GM12872 (cell line): ENCODE data around the gene GAPT.

ENCODE experiments used
- TF ChIP-seq, protein P1 (sequence below): IDR thresholded peaks from 3 replicates; pipeline ENCODE4 v1.5.1; 2011; ENCODE audit warnings: low read depth, mild to moderate bottlenecking, low read length, moderate library complexity; ENCODE audit not compliant: insufficient read depth

Gene GAPT

DNA sequence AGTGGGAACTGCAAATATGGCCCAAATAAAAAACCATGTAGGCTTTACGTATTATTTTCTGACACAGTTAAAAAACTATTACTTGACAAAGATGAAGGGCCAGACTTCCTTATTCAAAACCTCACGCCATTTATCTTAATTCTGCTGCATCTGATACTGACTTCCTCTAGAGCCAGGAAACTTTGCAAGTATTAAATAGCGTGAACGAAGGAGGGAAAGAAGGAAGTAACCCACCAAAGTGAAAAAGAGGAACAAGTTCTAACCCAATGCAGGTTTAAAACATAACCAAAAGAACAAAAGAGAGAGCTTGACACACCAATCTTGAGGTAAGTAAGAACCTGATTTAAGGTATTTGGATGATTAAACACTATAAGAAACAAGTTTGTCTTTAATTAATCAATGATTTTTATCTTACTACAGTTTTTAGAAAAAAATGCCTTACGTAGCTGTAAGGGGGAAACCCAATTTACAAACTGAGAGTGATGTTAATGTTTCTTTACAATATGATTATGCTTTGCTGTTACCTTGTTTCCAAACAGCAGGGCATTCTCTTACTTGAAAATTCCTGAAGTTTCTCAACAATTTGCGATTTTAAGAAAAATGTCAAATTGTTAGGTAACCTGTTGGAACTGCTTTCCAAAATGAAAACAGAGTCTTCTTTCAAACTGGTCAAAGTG is at the start of gene GAPT:
Gene GAPT, plus strand, starts transcription at position 220 of the 677 bp plus-strand sequence. CDS start 3,102 bp downstream, outside the sequence.
- TF ChIP-seq, protein P1, sequence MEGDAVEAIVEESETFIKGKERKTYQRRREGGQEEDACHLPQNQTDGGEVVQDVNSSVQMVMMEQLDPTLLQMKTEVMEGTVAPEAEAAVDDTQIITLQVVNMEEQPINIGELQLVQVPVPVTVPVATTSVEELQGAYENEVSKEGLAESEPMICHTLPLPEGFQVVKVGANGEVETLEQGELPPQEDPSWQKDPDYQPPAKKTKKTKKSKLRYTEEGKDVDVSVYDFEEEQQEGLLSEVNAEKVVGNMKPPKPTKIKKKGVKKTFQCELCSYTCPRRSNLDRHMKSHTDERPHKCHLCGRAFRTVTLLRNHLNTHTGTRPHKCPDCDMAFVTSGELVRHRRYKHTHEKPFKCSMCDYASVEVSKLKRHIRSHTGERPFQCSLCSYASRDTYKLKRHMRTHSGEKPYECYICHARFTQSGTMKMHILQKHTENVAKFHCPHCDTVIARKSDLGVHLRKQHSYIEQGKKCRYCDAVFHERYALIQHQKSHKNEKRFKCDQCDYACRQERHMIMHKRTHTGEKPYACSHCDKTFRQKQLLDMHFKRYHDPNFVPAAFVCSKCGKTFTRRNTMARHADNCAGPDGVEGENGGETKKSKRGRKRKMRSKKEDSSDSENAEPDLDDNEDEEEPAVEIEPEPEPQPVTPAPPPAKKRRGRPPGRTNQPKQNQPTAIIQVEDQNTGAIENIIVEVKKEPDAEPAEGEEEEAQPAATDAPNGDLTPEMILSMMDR: no peak

DNA sequence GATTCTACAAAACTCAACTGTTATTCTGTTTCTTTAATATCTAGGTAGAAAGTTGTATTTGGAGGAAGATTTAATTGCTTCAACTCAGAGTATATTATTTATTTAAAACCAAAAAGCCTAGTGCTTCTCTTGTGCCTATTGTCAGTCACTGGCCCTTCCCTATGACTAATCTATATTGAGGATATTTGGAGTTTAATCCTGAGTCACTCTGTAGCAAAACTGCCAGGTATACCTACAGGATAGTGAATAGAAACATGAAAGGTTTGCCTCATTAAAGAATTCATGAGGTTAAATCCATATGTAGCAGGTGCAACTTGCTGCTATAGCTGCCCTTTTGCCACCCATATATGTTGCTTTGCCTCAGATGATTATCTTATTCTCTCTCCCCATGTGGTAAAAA is 46.4 kb upstream of the GAPT start:
- TF ChIP-seq, protein P1: no peak

DNA sequence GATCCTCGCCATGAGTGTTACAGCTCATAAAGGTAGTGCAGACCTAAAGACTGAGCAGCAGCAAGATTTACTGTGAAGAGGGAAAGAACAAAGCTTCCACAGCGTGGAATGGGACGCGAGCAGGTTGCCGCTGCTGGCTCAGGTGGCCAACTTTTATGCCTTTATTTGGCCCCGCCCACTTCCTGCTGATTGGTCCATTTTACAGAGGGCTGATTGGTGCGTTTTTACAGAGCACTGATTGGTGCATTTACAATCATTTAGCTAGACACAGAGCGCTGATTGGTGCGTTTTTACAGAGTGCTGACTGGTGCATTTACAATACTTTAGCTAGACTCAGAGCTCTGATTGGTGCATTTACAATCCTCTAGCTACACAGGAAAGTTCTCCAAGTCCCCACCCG is 45.2 kb upstream of the GAPT start:
- TF ChIP-seq, protein P1: no peak

DNA sequence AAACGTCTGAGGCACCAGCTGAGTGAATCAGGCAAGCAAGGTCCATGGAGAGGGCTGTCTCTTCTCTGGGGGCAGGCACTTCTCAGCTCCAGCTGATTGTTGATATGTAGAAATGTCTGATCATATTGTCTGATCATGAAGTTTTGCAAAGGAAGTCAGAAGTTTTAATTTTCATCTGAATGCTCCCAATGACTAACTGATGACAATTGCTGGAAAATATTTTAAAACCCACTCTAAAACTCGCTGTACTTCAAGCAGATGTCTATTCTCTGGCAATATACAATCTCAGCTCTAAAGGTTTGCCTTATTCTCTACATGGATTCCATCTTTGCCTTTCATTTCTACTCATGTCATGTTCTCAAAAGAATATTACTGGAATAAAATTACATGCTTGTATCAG is 44.0 kb upstream of the GAPT start:
- TF ChIP-seq, protein P1: no peak

DNA sequence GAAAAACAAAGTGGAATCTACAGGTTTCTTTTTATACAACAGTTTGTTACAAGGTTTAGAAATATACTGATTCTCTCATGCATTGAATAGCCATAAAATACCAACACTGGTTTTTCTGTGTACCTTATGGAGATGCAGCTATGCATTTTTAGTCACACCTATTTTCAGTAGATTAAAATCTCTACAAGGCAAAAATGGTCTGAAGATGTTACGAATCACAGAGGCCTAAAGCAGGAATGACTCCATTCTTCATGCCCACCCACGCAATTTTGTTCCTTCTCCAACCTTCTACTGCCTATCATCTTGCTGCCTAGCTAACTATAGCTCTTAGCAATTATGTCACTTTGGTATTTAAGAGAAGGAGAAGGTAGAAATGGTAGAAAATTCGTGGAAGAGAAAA is 41.2 kb upstream of the GAPT start:
- TF ChIP-seq, protein P1: no peak

DNA sequence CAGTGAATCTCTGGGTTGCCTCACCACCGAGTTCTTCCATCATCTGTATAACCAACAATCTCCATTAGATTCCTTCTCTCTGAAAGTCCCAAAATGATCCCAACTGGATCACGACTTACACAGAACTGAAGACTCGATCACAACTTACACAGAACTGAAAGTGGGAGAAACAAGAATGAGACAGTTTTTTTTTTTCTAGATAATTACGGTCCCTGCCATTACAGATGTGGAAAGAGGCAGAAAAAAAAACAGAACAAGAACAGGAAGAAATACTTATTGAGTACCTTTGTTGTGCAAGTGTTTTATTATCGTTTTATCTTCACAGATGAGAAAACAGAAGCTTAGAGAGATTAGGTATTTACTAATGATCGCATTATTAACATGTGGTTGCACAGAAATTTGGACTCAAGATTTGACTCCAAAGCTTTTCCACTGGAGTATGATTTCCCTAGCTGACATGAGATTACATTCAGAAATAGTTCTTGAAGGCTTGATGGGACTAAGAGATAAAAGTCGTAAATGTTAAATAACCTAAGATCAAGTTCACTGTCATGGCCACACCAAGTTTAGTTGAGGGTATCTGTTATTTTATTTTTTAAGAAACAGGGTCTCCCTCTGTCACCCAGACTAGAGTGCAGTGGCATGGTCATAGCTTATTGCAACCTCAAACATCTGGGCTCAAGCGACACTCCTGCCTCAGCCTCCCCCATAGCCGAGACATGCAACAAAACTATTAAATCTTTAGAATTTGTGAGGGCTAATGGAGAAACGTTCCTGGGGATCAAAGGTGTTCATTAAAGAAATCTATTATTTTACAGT is 40.2 kb upstream of the GAPT start:
- TF ChIP-seq, protein P1: no peak

DNA sequence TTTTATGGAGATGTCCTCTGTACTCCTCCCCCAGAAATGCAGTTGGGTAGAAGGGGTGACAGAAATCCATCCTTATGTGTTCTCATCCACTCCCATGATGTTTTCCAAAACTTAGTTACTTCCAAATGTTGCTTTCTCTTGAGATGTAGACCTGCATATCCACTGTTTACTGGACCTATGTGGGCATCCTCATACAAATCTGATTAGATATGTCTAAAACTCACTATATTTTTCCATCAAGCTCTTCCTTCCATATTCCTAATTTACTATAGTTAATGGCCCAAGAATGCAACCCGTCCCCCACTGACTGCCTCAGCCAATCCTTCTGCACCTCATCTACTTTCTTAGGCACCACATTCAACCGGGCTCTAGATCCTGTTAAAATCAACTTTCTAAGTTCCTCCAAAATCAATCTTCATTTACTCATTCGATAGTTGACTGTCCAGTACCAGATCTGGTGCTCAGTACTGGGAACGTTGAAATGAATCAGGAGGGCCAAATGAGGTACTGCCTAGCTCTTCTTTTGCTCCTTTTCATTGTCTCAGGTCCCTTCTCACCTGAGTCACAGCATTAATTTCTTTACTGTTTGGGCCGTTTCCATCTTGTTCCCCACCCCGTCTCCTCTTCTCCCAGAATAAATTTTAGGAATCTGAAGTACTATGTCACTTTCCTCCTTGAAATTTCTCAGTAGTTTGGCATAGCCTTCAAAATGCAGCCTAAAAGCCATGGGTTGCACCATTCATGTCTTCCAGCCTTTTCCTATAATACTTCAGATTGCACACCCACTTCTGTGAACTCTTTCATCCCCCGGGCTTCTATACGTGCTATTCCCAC is 39.3 kb upstream of the GAPT start:
- TF ChIP-seq, protein P1: no peak
